Kidney (tissue), 14 donors: Measurements from ENCODE around the gene AFF3. TPM values are rescaled to one million over a fixed set of nuclear protein-coding genes. Genes with fewer than 3 reads are reported as not detected.

Source experiments
- DNase-seq, 5 donors: peaks; one replicate each; pipeline ENCODE4 v3.0.0-alpha.2; 2013 to 2020
- FAIRE-seq: peaks from 2 replicates; lab custom pipeline; 2012; peaks lifted over from hg19 to GRCh38; lab: Jason Lieb, UNC
- H3K27ac ChIP-seq, 2 donors: one replicate each; pipeline ENCODE4 v1.7.0; 2013; ENCODE audit warnings: low read depth in 2 of 2, low read length in 2 of 2, inconsistent platforms in 1 of 2
- H3K27me3 ChIP-seq: one replicate; pipeline ENCODE4 v1.7.1; 2013; ENCODE audit warnings: low read length, inconsistent platforms; ENCODE audit not compliant: control insufficient read depth, insufficient read depth
- H3K36me3 ChIP-seq, 3 donors: one replicate each; pipeline versions ENCODE4 v1.7.0 to v1.7.1; 2013; ENCODE audit warnings: low read length in 3 of 3, control low read depth in 1 of 3, inconsistent platforms in 1 of 3; ENCODE audit not compliant: insufficient read depth in 3 of 3, control insufficient read depth in 2 of 3
- H3K4me1 ChIP-seq, 3 donors: one replicate each; pipeline versions ENCODE4 v1.7.0 to v1.7.1; 2013; ENCODE audit warnings: low read length in 3 of 3, inconsistent platforms in 1 of 3, low read depth in 1 of 3; ENCODE audit not compliant: control insufficient read depth in 2 of 3, insufficient read depth in 2 of 3
- H3K4me3 ChIP-seq, 3 donors: one replicate each; pipeline versions ENCODE4 v1.7.0 to v1.8.1; 2013; ENCODE audit warnings: low read length in 3 of 3, control low read depth in 1 of 3, inconsistent platforms in 1 of 3
- H3K9ac ChIP-seq, 3 donors: one replicate each; pipeline versions ENCODE4 v1.7.0 to v1.7.1; 2013; ENCODE audit warnings: low read length in 3 of 3, control low read depth in 1 of 3, inconsistent platforms in 1 of 3
- H3K9me3 ChIP-seq, 3 donors: one replicate each; pipeline versions ENCODE4 v1.7.0 to v1.7.1; 2013; ENCODE audit warnings: low read length in 3 of 3, control low read depth in 1 of 3, inconsistent platforms in 1 of 3; ENCODE audit not compliant: control insufficient read depth in 2 of 3, insufficient read depth in 1 of 3
- CTCF ChIP-seq: IDR thresholded peaks from 3 replicates; pipeline ENCODE4 v1.5.1; 2012; ENCODE audit warnings: mild to moderate bottlenecking, moderate library complexity, borderline replicate concordance; ENCODE audit not compliant: insufficient read depth; ENCODE audit errors: extremely low read depth
- intact Hi-C: fragments of 100-400 bp; cut with DNase I; formaldehyde crosslinking; loops from one replicate; pipeline ENCODE4 v1.11.1; 2022
- polyA plus RNA-seq: library from polyadenylated mRNA; stranded (reverse); fragments of 350-450 nt; fragmentation: Illumina TruSeq; extraction: RNeasy Lipid Tissue Mini Kit (QIAGEN cat#74804); gene quantifications from one replicate; pipeline ENCODE4 v1.2.3, GENCODE V29; 2014; ENCODE audit warnings: low read depth, low replicate concordance; ENCODE audit not compliant: insufficient read depth
- total RNA-seq: library from RNA; stranded (reverse); fragmentation: NEBNext Ultra II Directional; extraction: Animal tissue kit (Norgen Biotek cat#: 25700); gene quantifications from one replicate; pipeline ENCODE4 v1.2.1, GENCODE V29; 2021
- donor health status: control.
- donor health status: control.
- donor health status: control.
- donor health status: control.
- donor health status: control.
- donor health status: DM: yes; HTN: yes; CAD: no.
- donor health status: Normal renal cell carcinoma (clear cell type).

AFF3 gene
- total and polyA plus RNA-seq, 2 donors from 2014 or later = 0.65 to 11.0 TPM

GRCh38 chr2:100148883-100149282 is 6.5 kb upstream of the AFF3 start:
- Histone ChIP-seq H3K9me3 (no peaks in the 10 kb centered on the region), H3K4me1 (no peaks in the 10 kb centered on the region), H3K9ac (no peak overlapping the region), H3K36me3 (no peaks in the 10 kb centered on the region), H3K4me3 (no peak overlapping the region), H3K27me3 (no peaks in the 10 kb centered on the region), H3K27ac (no peak overlapping the region)
- no peak for TF ChIP-seq CTCF
- FAIRE-seq = no peak
- intact Hi-C loops = no loop called here
- DNase-seq = no peak

GRCh38 chr2:100146657-100146960 is 4.2 kb upstream of the AFF3 start:
- Histone ChIP-seq H3K9ac (no peak overlapping the region), H3K4me1 (no peaks in the 10 kb centered on the region), H3K9me3 (no peaks in the 10 kb centered on the region), H3K27me3 (no peaks in the 10 kb centered on the region), H3K4me3 (no peak overlapping the region), H3K36me3 (no peaks in the 10 kb centered on the region), H3K27ac (no peak overlapping the region)
- DNase-seq = no peak
- intact Hi-C loops = no loop called here
- TF ChIP-seq CTCF = no peak
- FAIRE-seq = no peak

GRCh38 chr2:100145893-100146656 is 3.7 kb upstream of the AFF3 start:
- no peaks in the 10 kb centered on the region for H3K9me3 ChIP-seq
- DNase-seq = no peak
- no peak overlapping the region for H3K9ac ChIP-seq
- no peak for TF ChIP-seq CTCF
- no peaks in the 10 kb centered on the region for H3K36me3 ChIP-seq
- no peak for FAIRE-seq
- H3K4me1 ChIP-seq = no peaks in the 10 kb centered on the region
- H3K27me3 ChIP-seq = no peaks in the 10 kb centered on the region
- no peak overlapping the region for H3K4me3 ChIP-seq
- H3K27ac ChIP-seq = no peak overlapping the region
- intact Hi-C loops = no loop called here

- DNase-seq (no peak), FAIRE-seq (no peak)
- Histone ChIP-seq H3K4me1 (no peaks in the 10 kb centered on the region), H3K4me3 (no peak overlapping the region), H3K9ac (no peak overlapping the region), H3K36me3 (no peaks in the 10 kb centered on the region), H3K27ac (no peak overlapping the region), H3K9me3 (no peaks in the 10 kb centered on the region), H3K27me3 (no peaks in the 10 kb centered on the region)
- no peak for TF ChIP-seq CTCF
- intact Hi-C loops = no loop called here
Measured at GRCh38 chr2:100143286-100143685, 896 bp upstream of the AFF3 start.
